NCI-H2171 (cell line): Measurements from ENCODE around the gene FAM222A.

Source experiments
- DNase-seq: peaks from one replicate; lab custom pipeline; 2025; lab: John Stamatoyannopoulos, UW

Gene FAM222A

GRCh38 chr12:109797905-109798669, 84.5 kb downstream of the FAM222A start:
- no peak for DNase-seq

- no peak for DNase-seq
These were observed 85.1 kb downstream of the FAM222A start for GRCh38 chr12:109798691-109799090.

- DNase-seq = no peak
These were observed 86.9 kb downstream of the FAM222A start for GRCh38 chr12:109800536-109800935.

- no peak for DNase-seq
These were observed 89.2 kb downstream of the FAM222A start for GRCh38 chr12:109802828-109803227.

GRCh38 chr12:109803678-109804077, 90.1 kb downstream of the FAM222A start:
- DNase-seq = no peak

- no peak for DNase-seq
These were observed 91.5 kb downstream of the FAM222A start for GRCh38 chr12:109804820-109805761.

GRCh38 chr12:109807954-109808643, 94.5 kb downstream of the FAM222A start:
- DNase-seq = no peak

- DNase-seq = no peak
These were observed 95.4 kb downstream of the FAM222A start for GRCh38 chr12:109808876-109809646.

GRCh38 chr12:109810954-109811623, 97.5 kb downstream of the FAM222A start:
- no peak for DNase-seq

GRCh38 chr12:109811624-109811995, 98.0 kb downstream of the FAM222A start:
- DNase-seq = no peak

- no peak for DNase-seq
These were observed 100.3 kb downstream of the FAM222A start for GRCh38 chr12:109813810-109814416.

GRCh38 chr12:109814600-109815150, 101.0 kb downstream of the FAM222A start:
- DNase-seq = no peak

- no peak for DNase-seq
These were observed 101.6 kb downstream of the FAM222A start for GRCh38 chr12:109815225-109815624.

- no peak for DNase-seq
These were observed 102.4 kb downstream of the FAM222A start for GRCh38 chr12:109815757-109816617.

GRCh38 chr12:109816870-109817269, 103.2 kb downstream of the FAM222A start:
- no peak for DNase-seq

- DNase-seq = no peak
These were observed 104.1 kb downstream of the FAM222A start for GRCh38 chr12:109817627-109818231.

- DNase-seq = no peak
These were observed 104.6 kb downstream of the FAM222A start for GRCh38 chr12:109818253-109818652.

GRCh38 chr12:109818905-109819500, 105.4 kb downstream of the FAM222A start:
- no peak for DNase-seq
